ENCODE results near the gene UNC45B.

UNC45B gene

DNA sequence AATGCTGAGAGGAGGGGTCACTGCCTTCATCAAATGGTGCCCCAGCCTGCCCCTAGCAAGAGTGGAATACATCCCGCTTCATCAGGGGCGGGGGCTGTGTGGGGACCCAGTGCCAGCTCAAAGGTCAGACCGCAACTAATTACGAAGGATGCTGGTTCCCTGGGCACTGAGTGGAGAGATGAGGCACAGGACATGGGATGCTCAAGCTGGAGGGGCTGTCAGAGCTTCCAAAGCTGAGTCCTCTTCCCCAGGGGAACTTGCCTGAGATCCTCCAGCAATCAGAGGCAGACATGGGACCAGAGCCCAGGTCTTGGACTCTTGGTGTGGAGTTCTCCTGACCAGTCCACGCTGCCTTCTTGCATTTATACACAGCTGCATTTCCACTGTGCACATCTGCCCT lies 18.9 kb downstream of the UNC45B start:
- Histone ChIP-seq H3K9me3 (replicated peaks in 1 of 2; ENCODE audit: control insufficient read depth in 2 of 2, insufficient read depth in 1 of 2, low read depth in 1 of 2, low read length in 2 of 2) (no peaks in the 10 kb centered on the region), H2BK120ac (ENCODE audit: low read depth, low read length) (no peak overlapping the region), H3K14ac (ENCODE audit: low read length) (no peak overlapping the region), H3K4me1 (ENCODE audit: control insufficient read depth in 2 of 2, insufficient read depth in 1 of 2, low read depth in 1 of 2, low read length in 2 of 2) (no peaks in the 10 kb centered on the region), H3K9ac (ENCODE audit: low read depth, low read length, poor library complexity) (no peak overlapping the region), H3K27me3 (ENCODE audit: control insufficient read depth in 3 of 3, insufficient read depth in 3 of 3, low read depth in 1 of 3, low read length in 3 of 3) (peaks cover 0 to 16% (median 0%) of the 10 kb centered on the region in 3 experiments), H3K4me3 (ENCODE audit: low read length in 2 of 2) (no peak overlapping the region), H3K36me3 (replicated peaks in 1 of 2; ENCODE audit: control insufficient read depth in 2 of 2, insufficient read depth in 2 of 2, low read length in 2 of 2) (no peaks in the 10 kb centered on the region), H3K18ac (ENCODE audit: low read length) (no peak overlapping the region), H2AFZ (ENCODE audit: low read length) (no peak overlapping the region), H2BK5ac (ENCODE audit: low read length) (no peak overlapping the region), H4K91ac (ENCODE audit: low read depth, low read length, poor library complexity) (no peak overlapping the region), H3K27ac (replicated peaks; ENCODE audit: low read length) (no peak overlapping the region), H4K8ac (ENCODE audit: low read depth, low read length) (no peak overlapping the region), H3K4ac (ENCODE audit: low read length) (no peak overlapping the region), H3K23ac (ENCODE audit: low read depth, low read length, poor library complexity) (no peak overlapping the region), H2BK15ac (ENCODE audit: low read length) (no peak overlapping the region), H3K4me2 (ENCODE audit: insufficient read depth, low read length, poor library complexity, severe bottlenecking) (no peak overlapping the region), H3K79me1 (ENCODE audit: low read depth, low read length) (no peaks in the 10 kb centered on the region), H2AK5ac (ENCODE audit: low read depth, low read length) (no peak overlapping the region), H2BK12ac (ENCODE audit: low read length) (no peak overlapping the region)
- no CpG with 5 or more reads among the region's 5 CpGs for WGBS, 2 donors (ENCODE audit: extremely low coverage in 2 of 2, insufficient read length in 2 of 2, insufficient replicate concordance in 1 of 2)
- no peak for DNase-seq (ENCODE audit: low spot score)

DNA sequence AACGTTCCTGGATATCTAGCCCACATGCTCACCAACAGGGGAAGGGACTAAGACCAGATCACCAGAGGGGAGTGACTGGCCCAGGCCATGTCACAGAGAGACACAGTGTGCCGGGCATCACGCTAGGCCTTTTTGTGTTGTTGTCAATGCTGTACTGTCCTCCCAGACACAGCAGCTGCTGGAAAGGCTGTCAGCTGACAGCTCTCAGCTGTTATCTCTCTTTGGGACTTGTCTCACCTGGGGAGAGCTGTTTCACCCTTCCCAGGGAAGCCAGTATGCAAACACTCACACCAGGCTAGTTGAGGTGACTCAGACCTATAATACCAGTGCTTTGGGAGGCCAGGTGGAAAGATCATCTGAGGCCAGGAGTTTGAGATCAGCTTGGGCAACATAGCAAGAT lies 19.4 kb downstream of the UNC45B start:
- Histone ChIP-seq H3K4me2 (ENCODE audit: insufficient read depth, low read length, poor library complexity, severe bottlenecking) (no peak overlapping the region), H2AK5ac (ENCODE audit: low read depth, low read length) (no peak overlapping the region), H4K8ac (ENCODE audit: low read depth, low read length) (no peak overlapping the region), H3K4ac (ENCODE audit: low read length) (no peak overlapping the region), H3K9me3 (replicated peaks in 1 of 2; ENCODE audit: control insufficient read depth in 2 of 2, insufficient read depth in 1 of 2, low read depth in 1 of 2, low read length in 2 of 2) (no peaks in the 10 kb centered on the region), H3K9ac (ENCODE audit: low read depth, low read length, poor library complexity) (no peak overlapping the region), H3K18ac (ENCODE audit: low read length) (no peak overlapping the region), H2BK15ac (ENCODE audit: low read length) (no peak overlapping the region), H3K79me1 (ENCODE audit: low read depth, low read length) (no peaks in the 10 kb centered on the region), H2AFZ (ENCODE audit: low read length) (no peak overlapping the region), H2BK120ac (ENCODE audit: low read depth, low read length) (no peak overlapping the region), H3K4me3 (ENCODE audit: low read length in 2 of 2) (no peak overlapping the region), H3K27ac (replicated peaks; ENCODE audit: low read length) (no peak overlapping the region), H3K14ac (ENCODE audit: low read length) (no peak overlapping the region), H3K36me3 (replicated peaks in 1 of 2; ENCODE audit: control insufficient read depth in 2 of 2, insufficient read depth in 2 of 2, low read length in 2 of 2) (no peaks in the 10 kb centered on the region), H3K23ac (ENCODE audit: low read depth, low read length, poor library complexity) (no peak overlapping the region), H3K4me1 (ENCODE audit: control insufficient read depth in 2 of 2, insufficient read depth in 1 of 2, low read depth in 1 of 2, low read length in 2 of 2) (no peaks in the 10 kb centered on the region), H2BK12ac (ENCODE audit: low read length) (no peak overlapping the region), H3K27me3 (ENCODE audit: control insufficient read depth in 3 of 3, insufficient read depth in 3 of 3, low read depth in 1 of 3, low read length in 3 of 3) (peaks cover 0 to 15% (median 0%) of the 10 kb centered on the region in 3 experiments), H2BK5ac (ENCODE audit: low read length) (no peak overlapping the region), H4K91ac (ENCODE audit: low read depth, low read length, poor library complexity) (no peak overlapping the region)
- DNase-seq (ENCODE audit: low spot score): no peak
- no CpG with 5 or more reads among the region's 3 CpGs for WGBS, 2 donors (ENCODE audit: extremely low coverage in 2 of 2, insufficient read length in 2 of 2, insufficient replicate concordance in 1 of 2)

DNA sequence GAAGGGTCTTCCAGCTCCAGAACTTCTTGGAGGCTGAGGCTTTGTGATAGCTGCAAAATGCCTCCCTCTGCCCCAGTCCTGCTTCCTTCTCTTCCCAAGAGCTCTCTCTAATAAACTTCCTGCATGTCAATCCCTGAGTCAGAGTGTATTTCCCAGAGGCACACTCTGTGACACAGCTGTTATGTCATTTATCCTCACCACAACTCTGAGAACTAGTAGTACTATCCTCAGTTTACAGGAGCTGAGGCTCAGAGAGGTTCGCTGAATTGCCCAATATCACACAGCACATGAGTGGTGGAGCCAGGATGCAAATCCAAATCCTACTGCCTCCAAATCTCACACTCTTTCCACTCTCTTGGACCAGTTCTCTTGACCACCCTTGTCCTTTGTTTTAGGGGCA lies 20.0 kb downstream of the UNC45B start:
- H3K4me1 ChIP-seq (ENCODE audit: control insufficient read depth in 2 of 2, insufficient read depth in 1 of 2, low read depth in 1 of 2, low read length in 2 of 2): no peaks in the 10 kb centered on the region
- H3K36me3 ChIP-seq (replicated peaks in 1 of 2; ENCODE audit: control insufficient read depth in 2 of 2, insufficient read depth in 2 of 2, low read length in 2 of 2): no peaks in the 10 kb centered on the region
- no peak overlapping the region for H3K9ac ChIP-seq (ENCODE audit: low read depth, low read length, poor library complexity)
- H2AFZ ChIP-seq (ENCODE audit: low read length): no peak overlapping the region
- H2BK120ac ChIP-seq (ENCODE audit: low read depth, low read length): no peak overlapping the region
- no peak for DNase-seq (ENCODE audit: low spot score)
- H3K4me2 ChIP-seq (ENCODE audit: insufficient read depth, low read length, poor library complexity, severe bottlenecking): no peak overlapping the region
- no peaks in the 10 kb centered on the region for H3K79me1 ChIP-seq (ENCODE audit: low read depth, low read length)
- no peak overlapping the region for H3K18ac ChIP-seq (ENCODE audit: low read length)
- no peak overlapping the region for H3K27ac ChIP-seq (replicated peaks; ENCODE audit: low read length)
- no peak overlapping the region for H2BK12ac ChIP-seq (ENCODE audit: low read length)
- no peak overlapping the region for H2BK5ac ChIP-seq (ENCODE audit: low read length)
- H3K27me3 ChIP-seq (ENCODE audit: control insufficient read depth in 3 of 3, insufficient read depth in 3 of 3, low read depth in 1 of 3, low read length in 3 of 3): peaks cover 0 to 12% (median 0%) of the 10 kb centered on the region in 3 experiments
- no peak overlapping the region for H3K4me3 ChIP-seq (ENCODE audit: low read length in 2 of 2)
- no peaks in the 10 kb centered on the region for H3K9me3 ChIP-seq (replicated peaks in 1 of 2; ENCODE audit: control insufficient read depth in 2 of 2, insufficient read depth in 1 of 2, low read depth in 1 of 2, low read length in 2 of 2)
- no peak overlapping the region for H4K91ac ChIP-seq (ENCODE audit: low read depth, low read length, poor library complexity)
- H2BK15ac ChIP-seq (ENCODE audit: low read length): no peak overlapping the region
- H3K14ac ChIP-seq (ENCODE audit: low read length): no peak overlapping the region
- no CpG with 5 or more reads among the region's 1 CpG for WGBS, 2 donors (ENCODE audit: extremely low coverage in 2 of 2, insufficient read length in 2 of 2, insufficient replicate concordance in 1 of 2)
- H3K23ac ChIP-seq (ENCODE audit: low read depth, low read length, poor library complexity): no peak overlapping the region
- H4K8ac ChIP-seq (ENCODE audit: low read depth, low read length): no peak overlapping the region
- H3K4ac ChIP-seq (ENCODE audit: low read length): no peak overlapping the region
- H2AK5ac ChIP-seq (ENCODE audit: low read depth, low read length): no peak overlapping the region

DNA sequence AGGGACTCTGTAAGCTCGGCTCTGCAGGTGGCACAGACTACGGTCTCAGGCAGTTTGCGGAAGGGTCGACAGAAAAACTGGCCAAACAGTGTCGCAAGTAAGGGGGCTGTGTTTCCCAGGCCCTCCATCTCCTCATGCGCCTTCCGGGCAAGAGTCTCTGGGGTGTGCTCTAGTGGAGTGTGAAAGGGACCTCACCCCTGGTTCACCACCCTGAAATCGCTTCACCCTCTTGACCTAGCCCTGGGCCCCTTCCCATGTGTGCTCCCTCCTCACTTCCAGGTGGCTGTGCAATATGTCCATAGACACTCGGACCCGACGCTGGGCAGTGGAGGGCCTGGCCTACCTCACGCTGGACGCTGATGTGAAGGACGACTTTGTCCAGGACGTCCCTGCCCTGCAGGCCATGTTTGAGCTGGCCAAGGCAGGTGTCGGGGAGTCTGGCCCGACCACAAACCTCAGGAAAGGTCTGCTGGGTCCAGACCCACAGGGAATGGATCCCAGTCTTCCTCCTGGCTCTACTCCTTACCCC lies 22.3 kb downstream of the UNC45B start:
- Histone ChIP-seq H2AFZ (ENCODE audit: low read length) (no peak overlapping the region), H4K8ac (ENCODE audit: low read depth, low read length) (no peak overlapping the region), H2BK5ac (ENCODE audit: low read length) (no peak overlapping the region), H3K4ac (ENCODE audit: low read length) (no peak overlapping the region), H2BK120ac (ENCODE audit: low read depth, low read length) (peak overlapping the region; percentile 35), H3K27me3 (ENCODE audit: control insufficient read depth in 3 of 3, insufficient read depth in 3 of 3, low read depth in 1 of 3, low read length in 3 of 3) (peaks cover 0 to 8% (median 0%) of the 10 kb centered on the region in 3 experiments), H2BK12ac (ENCODE audit: low read length) (no peak overlapping the region), H3K4me1 (ENCODE audit: control insufficient read depth in 2 of 2, insufficient read depth in 1 of 2, low read depth in 1 of 2, low read length in 2 of 2) (no peaks in the 10 kb centered on the region), H3K36me3 (replicated peaks in 1 of 2; ENCODE audit: control insufficient read depth in 2 of 2, insufficient read depth in 2 of 2, low read length in 2 of 2) (no peaks in the 10 kb centered on the region), H2BK15ac (ENCODE audit: low read length) (no peak overlapping the region), H3K9me3 (replicated peaks in 1 of 2; ENCODE audit: control insufficient read depth in 2 of 2, insufficient read depth in 1 of 2, low read depth in 1 of 2, low read length in 2 of 2) (no peaks in the 10 kb centered on the region), H3K18ac (ENCODE audit: low read length) (no peak overlapping the region), H3K79me1 (ENCODE audit: low read depth, low read length) (no peaks in the 10 kb centered on the region), H3K14ac (ENCODE audit: low read length) (no peak overlapping the region), H3K4me3 (ENCODE audit: low read length in 2 of 2) (no peak overlapping the region), H3K9ac (ENCODE audit: low read depth, low read length, poor library complexity) (peak overlapping the region; percentile 51), H4K91ac (ENCODE audit: low read depth, low read length, poor library complexity) (peak overlapping the region; percentile 56), H3K23ac (ENCODE audit: low read depth, low read length, poor library complexity) (peak overlapping the region; percentile 75), H2AK5ac (ENCODE audit: low read depth, low read length) (peak overlapping the region; percentile 46), H3K27ac (replicated peaks; ENCODE audit: low read length) (no peak overlapping the region), H3K4me2 (ENCODE audit: insufficient read depth, low read length, poor library complexity, severe bottlenecking) (no peak overlapping the region)
- WGBS, 2 donors (ENCODE audit: extremely low coverage in 2 of 2, insufficient read length in 2 of 2, insufficient replicate concordance in 1 of 2): no CpG with 5 or more reads among the region's 17 CpGs
- no peak for DNase-seq (ENCODE audit: low spot score)

Measured in neuronal stem cell (in vitro differentiated cells).